BJ (cell line): ENCODE data around the gene GPR3. TPM values are rescaled to one million over a fixed set of nuclear protein-coding genes. Genes with fewer than 3 reads are reported as not detected.
"Not testable (repeated sequence)": the region's sequence is repeated elsewhere in the genome, so short reads cannot be mapped to it uniquely, and the experiment has no call there.

Experiments used
- CTCF ChIA-PET: fragments of 350-600 bp; formaldehyde crosslinking; extraction: SDS; loops from one replicate; lab custom pipeline; 2021; ENCODE audit warnings: antibody characterized with exemption, inconsistent platforms; lab: Yijun Ruan, JAX
- POLR2A ChIA-PET: fragments of 300-600 bp; sonication (Branson Sonifier 250); formaldehyde crosslinking; extraction: SDS; loops from one replicate; lab custom pipeline; 2021; ENCODE audit warnings: antibody characterized with exemption; lab: Charles Lee
- DNase-seq: peaks from one replicate; pipeline ENCODE4 v3.0.0-alpha.2; 2011; ENCODE audit warnings: low read depth
- H3K27me3 ChIP-seq: 2 replicates; pipeline ENCODE4 v1.6.0; 2011; ENCODE audit warnings: low read length; ENCODE audit not compliant: control insufficient read depth, insufficient read depth
- H3K36me3 ChIP-seq: 2 replicates; pipeline ENCODE4 v1.5.1; 2011; ENCODE audit warnings: low read length; ENCODE audit not compliant: control insufficient read depth, insufficient read depth
- H3K4me3 ChIP-seq: 2 replicates; pipeline ENCODE4 v1.5.1; 2011; ENCODE audit warnings: low read depth, mild to moderate bottlenecking, control low read depth, low read length
- CTCF ChIP-seq: IDR thresholded peaks from 2 replicates; pipeline ENCODE4 v1.5.1; 2011; ENCODE audit warnings: low read depth, mild to moderate bottlenecking, control low read depth, inconsistent platforms, low read length, moderate library complexity; ENCODE audit not compliant: insufficient read depth
- polyA plus RNA-seq: library from polyadenylated mRNA; depleted of rRNA; stranded (reverse); fragments of >200 nt; gene quantifications from 2 replicates; pipeline ENCODE4 v1.2.3, GENCODE V29; 2011

The GPR3 gene
- polyA plus RNA-seq, 1 experiment: 1.8 TPM

- POLR2A ChIA-PET: no interaction called here
- no peak for DNase-seq
- Histone ChIP-seq H3K27me3 (no peaks in the 10 kb centered on the region), H3K36me3 (peaks cover 19% of the 10 kb centered on the region), H3K4me3 (no peak overlapping the region)
- TF ChIP-seq CTCF: no peak
- CTCF ChIA-PET: interaction anchor here (1.4 to 5.4 kb wide), 2 partner anchors 8 to 15 kb away, joined by 3 to 32 read pairs; no protein-coding TSS in a partner anchor
These were observed 13.9 kb downstream of the GPR3 start for GRCh38 chr1:27406362-27406680.

GRCh38 chr1:27406791-27407190 is 14.4 kb downstream of the GPR3 start:
- CTCF ChIA-PET: interaction anchor here (1.4 to 5.4 kb wide), 2 partner anchors 8 to 16 kb away, joined by 3 to 32 read pairs; no protein-coding TSS in a partner anchor
- H3K36me3 ChIP-seq: peaks cover 19% of the 10 kb centered on the region
- DNase-seq, POLR2A ChIA-PET, H3K27me3 ChIP-seq, H3K4me3 ChIP-seq: not testable (repeated sequence)

GRCh38 chr1:27408151-27408550 is 15.7 kb downstream of the GPR3 start:
- CTCF ChIA-PET: no interaction called here
- H3K27me3 ChIP-seq: no peaks in the 10 kb centered on the region
- TF ChIP-seq CTCF: no peak
- POLR2A ChIA-PET: no interaction called here
- peaks cover 25% of the 10 kb centered on the region for H3K36me3 ChIP-seq
- H3K4me3 ChIP-seq: no peak overlapping the region
- DNase-seq: no peak

GRCh38 chr1:27409669-27410068 is 17.2 kb downstream of the GPR3 start:
- Histone ChIP-seq H3K4me3 (no peak overlapping the region), H3K27me3 (no peaks in the 10 kb centered on the region), H3K36me3 (peaks cover 30% of the 10 kb centered on the region)
- CTCF ChIA-PET: interaction anchor here (1.4 kb wide), 1 partner anchor 197 kb away, joined by 5 read pairs; no protein-coding TSS in a partner anchor
- no peak for DNase-seq
- POLR2A ChIA-PET: no interaction called here
- no peak for TF ChIP-seq CTCF

- no peak for DNase-seq
- ChIA-PET POLR2A (no interaction called here), CTCF (interaction anchor here (1.1 to 1.4 kb wide), 2 partner anchors 13 to 196 kb away, joined by 3 to 5 read pairs; no protein-coding TSS in a partner anchor)
- H3K27me3 ChIP-seq: no peaks in the 10 kb centered on the region
- peaks cover 33% of the 10 kb centered on the region for H3K36me3 ChIP-seq
- no peak for TF ChIP-seq CTCF
- H3K4me3 ChIP-seq: no peak overlapping the region
These were observed 18.3 kb downstream of the GPR3 start for GRCh38 chr1:27410709-27411108.

- no peak for DNase-seq
- no peak for TF ChIP-seq CTCF
- CTCF ChIA-PET: interaction anchor here (0.8 to 4.8 kb wide), 7 partner anchors 8 to 195 kb away, joined by 3 to 32 read pairs (median 11); no protein-coding TSS in a partner anchor
- H3K4me3 ChIP-seq: no peak overlapping the region
- POLR2A ChIA-PET: no interaction called here
- H3K36me3 ChIP-seq: peaks cover 36% of the 10 kb centered on the region
- no peaks in the 10 kb centered on the region for H3K27me3 ChIP-seq
These were observed 20.1 kb downstream of the GPR3 start for GRCh38 chr1:27412502-27412901.
